K562 (cell line): ENCODE data around the gene C10orf95. TPM values are rescaled to one million over a fixed set of nuclear protein-coding genes. Genes with fewer than 3 reads are reported as not detected.

ENCODE experiments used
- CBFA2T2 ChIP-seq: fragments of 450-650 bp; conservative IDR thresholded peaks from 2 replicates; pipeline ENCODE4 v1.6.1; 2017; ENCODE audit warnings: mild to moderate bottlenecking
- CREB3 ChIP-seq: fragments of 450-650 bp; conservative IDR thresholded peaks from 2 replicates; pipeline ENCODE4 v1.6.1; 2016; ENCODE audit warnings: missing genetic modification characterization, low read depth, mild to moderate bottlenecking, missing compliant biosample characterization, moderate library complexity
- DEAF1 ChIP-seq: fragments of 450-650 bp; formaldehyde crosslinking; IDR thresholded peaks from 2 replicates; pipeline ENCODE4 v1.4.0; 2020; ENCODE audit warnings: mild to moderate bottlenecking, moderate library complexity
- ELF4 ChIP-seq: fragments of 450-650 bp; formaldehyde crosslinking; IDR thresholded peaks from 2 replicates; pipeline ENCODE4 v1.4.0; 2022; ENCODE audit warnings: missing genetic modification characterization
- ELK1 ChIP-seq: sonication (generic); formaldehyde crosslinking; IDR thresholded peaks from 2 replicates; pipeline ENCODE4 v1.8.1; 2022; ENCODE audit warnings: missing genetic modification reagents
- HDAC1 ChIP-seq, 2 experiments: fragments of 450-650 bp; IDR thresholded peaks; 2 replicates each; pipeline ENCODE4 v1.6.1; 2016 to 2017; ENCODE audit warnings: inconsistent platforms in 1 of 2, mild to moderate bottlenecking in 1 of 2, moderate library complexity in 1 of 2
- ID3 ChIP-seq, 2 experiments: fragments of 250-450 bp in 1 of 2; fragments of 450-650 bp in 1 of 2; sonication (Bioruptor Pico) in 1 of 2; IDR thresholded peaks; 2 replicates each; pipeline versions ENCODE4 v1.6.1 to v1.8.0; 2016 to 2021; ENCODE audit warnings: mild to moderate bottlenecking in 2 of 2, moderate library complexity in 2 of 2, missing compliant biosample characterization in 1 of 2, missing genetic modification characterization in 1 of 2
- MCM2 ChIP-seq: fragments of 450-650 bp; IDR thresholded peaks from 2 replicates; pipeline ENCODE4 v1.6.1; 2017; ENCODE audit warnings: low read depth, mild to moderate bottlenecking
- MEF2D ChIP-seq: conservative IDR thresholded peaks from 2 replicates; pipeline ENCODE4 v1.6.1; 2016; ENCODE audit warnings: low read depth, missing genetic modification characterization, missing compliant biosample characterization
- NR2C2 ChIP-seq, 2 experiments: fragments of 200-800 bp in 1 of 2; sonication (Bioruptor generic) in 1 of 2; sonication (generic) in 1 of 2; formaldehyde crosslinking in 1 of 2; IDR thresholded peaks; 2 replicates each; pipeline versions ENCODE4 v1.6.1 to v1.8.0; 2016 to 2022; ENCODE audit warnings: mild to moderate bottlenecking in 1 of 2, missing compliant biosample characterization in 1 of 2, missing genetic modification characterization in 1 of 2, missing genetic modification reagents in 1 of 2
- PML ChIP-seq: IDR thresholded peaks from 2 replicates; pipeline ENCODE4 v1.6.1; 2012; ENCODE audit warnings: low read length, inconsistent platforms
- POLR2G ChIP-seq: fragments of 200-400 bp; formaldehyde crosslinking; IDR thresholded peaks from 2 replicates; pipeline ENCODE4 v1.6.1; 2017; ENCODE audit warnings: low read depth, mild to moderate bottlenecking, antibody characterized with exemption, low read length, moderate library complexity
- PTTG1 ChIP-seq: fragments of 450-650 bp; IDR thresholded peaks from 2 replicates; pipeline ENCODE4 v1.6.1; 2016; ENCODE audit warnings: low read depth, mild to moderate bottlenecking, missing genetic modification characterization, missing compliant biosample characterization
- RAD51 ChIP-seq: fragments of 450-650 bp; IDR thresholded peaks from 2 replicates; pipeline ENCODE4 v1.7.1; 2016; ENCODE audit warnings: low read depth, mild to moderate bottlenecking, borderline replicate concordance
- SRSF3 ChIP-seq: fragments of 200-400 bp; formaldehyde crosslinking; IDR thresholded peaks from 2 replicates; pipeline ENCODE4 v1.6.1; 2016; ENCODE audit warnings: mild to moderate bottlenecking, low read length, moderate library complexity; ENCODE audit not compliant: insufficient read depth
- TCF7L2 ChIP-seq: fragments of 150-350 bp; IDR thresholded peaks from 2 replicates; pipeline ENCODE4 v1.6.1; 2016; ENCODE audit warnings: low read depth, mild to moderate bottlenecking, low read length, moderate library complexity
- TEAD1 ChIP-seq, 2 experiments: fragments of 450-650 bp in 1 of 2; sonication (generic) in 1 of 2; formaldehyde crosslinking; IDR thresholded peaks; 2 replicates each; pipeline versions ENCODE4 v1.4.0 to v1.8.0; 2020 to 2022; ENCODE audit warnings: mild to moderate bottlenecking in 2 of 2, missing genetic modification reagents in 1 of 2
- ZEB2 ChIP-seq: fragments of 450-650 bp; IDR thresholded peaks from 2 replicates; pipeline ENCODE4 v1.6.1; 2016
- ZNF57 ChIP-seq: fragments of 450-650 bp; formaldehyde crosslinking; IDR thresholded peaks from 2 replicates; pipeline ENCODE4 v1.4.0; 2020; ENCODE audit warnings: mild to moderate bottlenecking, moderate library complexity
- ZNF583 ChIP-seq: fragments of 250-450 bp; sonication (Bioruptor Pico); IDR thresholded peaks from 2 replicates; pipeline ENCODE4 v1.4.0; 2020
- ZNF589 ChIP-seq: fragments of 200-800 bp; sonication (Bioruptor generic); IDR thresholded peaks from 2 replicates; pipeline ENCODE4 v1.6.1; 2016; ENCODE audit warnings: low read depth, missing genetic modification characterization, missing compliant biosample characterization
- ZNF644 ChIP-seq: fragments of 200-800 bp; sonication (Bioruptor generic); IDR thresholded peaks from 2 replicates; pipeline ENCODE4 v1.6.1; 2016; ENCODE audit warnings: low read depth, missing genetic modification characterization, missing compliant biosample characterization
- polyA plus RNA-seq, 8 experiments: library from polyadenylated mRNA; depleted of rRNA in 4 of 8; stranded (reverse) in 5 of 8; unstranded in 3 of 8; fragments of >200 nt; fragmentation: Nextera tagmentation in 2 of 8; fragmentation: Illumina TruSeq in 1 of 8; extraction: Ambion mirVana in 2 of 8; extraction: Trizol in 1 of 8; gene quantifications; 2 replicates each; pipeline versions ENCODE4 v1.2.1 to v1.2.3, GENCODE V29; 2011 to 2014; ENCODE audit warnings: inconsistent platforms in 1 of 8, missing spikeins in 1 of 8
- total RNA-seq, 7 experiments: library from RNA; depleted of rRNA in 6 of 7; stranded (reverse); fragments of >200 nt in 6 of 7; fragmentation: Illumina TruSeq in 2 of 7; extraction: Trizol in 2 of 7; gene quantifications; 2 replicates each; pipeline versions ENCODE4 v1.2.1 to v1.2.3, GENCODE V29; 2011 to 2021; ENCODE audit warnings: low replicate concordance in 1 of 7

Gene C10orf95
- total and polyA plus RNA-seq, 9 of the 15 experiments (the other 6 are each of a cell fraction or from before 2014, with no cell fraction given): 0.03 to 0.41 (median 0.17) TPM; not detected in 1

GRCh38 chr10:102455893-102456471, 4.6 kb upstream of the C10orf95 start (continued):
- no peak for TF ChIP-seq ID3 (CRISPR knock-in tag; IDR thresholded peaks at IDR 0.05)
- TF ChIP-seq ID3 (tag; IDR thresholded peaks at IDR 0.05): peak; percentile 73
- TF ChIP-seq NR2C2 (CRISPR knock-in tag; IDR thresholded peaks at IDR 0.05): no peak
- TF ChIP-seq NR2C2 (tag; IDR thresholded peaks at IDR 0.05): peak; percentile 77
- no peak for TF ChIP-seq SRSF3
- peak; percentile 66; the same call in 1 of the 2 replicates for TF ChIP-seq CREB3 (tag)
- TF ChIP-seq TEAD1 (CRISPR knock-in tag; IDR thresholded peaks at IDR 0.05): peak in 1 of 2 experiments; percentile 85; a peak in 2 of 4 replicates
- peak; percentile 79 for TF ChIP-seq ZNF644 (tag)
- TF ChIP-seq ZNF583: peak; percentile 75
- TF ChIP-seq MEF2D (tag): peak; percentile 58; the same call in 1 of the 2 replicates
- TF ChIP-seq PTTG1 (tag): no peak
- TF ChIP-seq ZNF589 (CRISPR knock-in tag): peak; percentile 79
- no peak for TF ChIP-seq MCM2
- TF ChIP-seq POLR2G: no peak
- peak; percentile 87 for TF ChIP-seq ELF4 (CRISPR knock-in tag)
- no peak for TF ChIP-seq DEAF1
- TF ChIP-seq ELK1 (CRISPR knock-in tag): no peak
- TF ChIP-seq PML: peak; percentile 24; the same call in 1 of the 2 replicates
- peak; percentile 40; the same call in 1 of the 2 replicates for TF ChIP-seq CBFA2T2
- TF ChIP-seq HDAC1 (IDR thresholded peaks at IDR 0.05): peak in 1 of 2 experiments; percentile 70; a peak in 2 of 4 replicates
- TF ChIP-seq TCF7L2: no peak
- peak; percentile 47; the same call in 1 of the 2 replicates for TF ChIP-seq ZEB2
- no peak for TF ChIP-seq ZNF57 (CRISPR knock-in tag)
- no peak for TF ChIP-seq RAD51
